Subcutaneous abdominal adipose tissue (tissue), 5 donors: ENCODE results near the gene NRAP.

Experiments used
- H3K27ac ChIP-seq: one replicate; pipeline ENCODE4 v1.7.0; 2013; ENCODE audit warnings: low read depth, mild to moderate bottlenecking, inconsistent platforms, low read length, moderate library complexity
- H3K27me3 ChIP-seq, 5 donors: one replicate each; pipeline ENCODE4 v1.7.0; 2013; ENCODE audit warnings: low read length in 5 of 5, inconsistent platforms in 1 of 5; ENCODE audit not compliant: control insufficient read depth in 5 of 5, insufficient read depth in 4 of 5
- H3K36me3 ChIP-seq, 5 donors: one replicate each; pipeline ENCODE4 v1.7.0; 2013; ENCODE audit warnings: low read length in 5 of 5; ENCODE audit not compliant: control insufficient read depth in 5 of 5, insufficient read depth in 5 of 5
- H3K4me1 ChIP-seq, 5 donors: one replicate each; pipeline ENCODE4 v1.7.0; 2013; ENCODE audit warnings: low read length in 5 of 5, mild to moderate bottlenecking in 3 of 5, moderate library complexity in 1 of 5; ENCODE audit not compliant: control insufficient read depth in 5 of 5, insufficient read depth in 5 of 5
- H3K4me3 ChIP-seq, 5 donors: one replicate each; pipeline ENCODE4 v1.7.0; 2013; ENCODE audit warnings: low read length in 5 of 5, low read depth in 1 of 5
- H3K9ac ChIP-seq, 5 donors: one replicate each; pipeline ENCODE4 v1.7.0; 2013; ENCODE audit warnings: low read length in 5 of 5, mild to moderate bottlenecking in 4 of 5, moderate library complexity in 3 of 5
- H3K9me3 ChIP-seq, 5 donors: one replicate each; pipeline ENCODE4 v1.7.0; 2013; ENCODE audit warnings: low read length in 5 of 5; ENCODE audit not compliant: control insufficient read depth in 5 of 5
- donor health status: healthy.
- donor health status: healthy.
- donor health status: healthy.
- donor health status: healthy.
- donor health status: healthy.

NRAP gene

GRCh38 chr10:113704637-113705343 lies 40.9 kb upstream of the NRAP start:
- Histone ChIP-seq H3K4me3 (no peak overlapping the region), H3K36me3 (peaks cover 5 to 31% (median 16%) of the 10 kb centered on the region in 5 donors), H3K9ac (no peak overlapping the region), H3K4me1 (peaks cover 2 to 28% (median 12%) of the 10 kb centered on the region in 5 donors), H3K27ac (no peak overlapping the region), H3K27me3 (no peaks in the 10 kb centered on the region), H3K9me3 (no peaks in the 10 kb centered on the region)

DNA sequence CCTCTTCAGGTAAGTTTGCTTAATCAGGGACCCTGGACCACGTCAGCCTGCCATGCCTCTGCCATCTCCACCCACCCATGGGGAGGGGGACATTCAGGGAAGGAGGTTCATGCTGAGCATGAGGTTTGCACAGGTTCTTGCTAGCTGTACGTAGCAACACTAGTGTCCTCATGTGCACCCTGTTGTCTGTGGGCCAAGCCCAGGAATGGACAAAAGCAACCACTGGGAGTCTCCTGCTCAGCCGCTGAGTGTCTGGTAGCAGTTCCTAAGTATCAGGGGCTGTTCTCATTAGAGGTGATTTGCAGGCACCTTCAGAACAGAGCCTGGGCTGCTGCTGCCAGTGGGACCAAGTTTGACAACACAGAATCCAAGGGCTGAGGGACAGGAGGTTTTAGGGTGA lies 33.8 kb upstream of the NRAP start:
- peaks cover 5 to 19% (median 11%) of the 10 kb centered on the region in 5 donors for H3K9me3 ChIP-seq
- H3K4me1 ChIP-seq, result no peaks in the 10 kb centered on the region
- no peak overlapping the region for H3K4me3 ChIP-seq
- H3K36me3 ChIP-seq, result peaks cover 19 to 51% (median 42%) of the 10 kb centered on the region in 5 donors
- no peak overlapping the region for H3K27ac ChIP-seq
- no peak overlapping the region for H3K9ac ChIP-seq
- no peaks in the 10 kb centered on the region for H3K27me3 ChIP-seq

- Histone ChIP-seq H3K9ac (no peak overlapping the region), H3K27ac (no peak overlapping the region), H3K36me3 (peaks cover 18 to 56% (median 44%) of the 10 kb centered on the region in 5 donors), H3K9me3 (peaks cover 6 to 27% (median 18%) of the 10 kb centered on the region in 5 donors), H3K4me3 (no peak overlapping the region), H3K27me3 (no peaks in the 10 kb centered on the region), H3K4me1 (no peaks in the 10 kb centered on the region)
Observed at GRCh38 chr10:113695691-113696090, 31.9 kb upstream of the NRAP start.

GRCh38 chr10:113693348-113693747 lies 29.5 kb upstream of the NRAP start:
- Histone ChIP-seq H3K27me3 (no peaks in the 10 kb centered on the region), H3K4me3 (peak overlapping the region in 1 of 5 donors; percentile 12), H3K27ac (no peak overlapping the region), H3K4me1 (no peaks in the 10 kb centered on the region), H3K36me3 (peaks cover 12 to 43% (median 28%) of the 10 kb centered on the region in 5 donors), H3K9ac (no peak overlapping the region), H3K9me3 (peaks cover 9 to 27% (median 18%) of the 10 kb centered on the region in 5 donors)

DNA sequence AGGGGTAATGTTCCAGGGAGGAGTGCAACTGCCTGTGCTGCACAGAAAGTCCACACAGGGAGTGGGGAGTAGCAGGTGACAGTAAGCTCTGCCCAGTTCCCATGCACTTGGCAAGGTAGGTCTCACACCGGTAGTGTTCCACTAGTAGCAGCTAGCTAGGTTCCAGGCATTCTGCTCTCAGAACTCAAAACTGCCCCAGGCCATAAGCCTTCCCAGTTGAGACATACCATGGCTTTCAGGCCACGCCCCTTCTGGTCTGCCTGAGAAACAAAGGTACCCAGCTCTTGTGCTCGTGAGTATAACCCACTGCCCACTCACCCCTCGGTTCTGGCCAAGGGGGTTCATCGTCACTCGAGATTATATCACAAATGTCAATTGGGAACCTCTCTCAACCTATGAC lies 28.4 kb upstream of the NRAP start:
- Histone ChIP-seq H3K27me3 (no peaks in the 10 kb centered on the region), H3K36me3 (peaks cover 11 to 32% (median 18%) of the 10 kb centered on the region in 5 donors), H3K27ac (no peak overlapping the region), H3K9me3 (peaks cover 9 to 30% (median 21%) of the 10 kb centered on the region in 5 donors), H3K4me3 (no peak overlapping the region), H3K9ac (no peak overlapping the region), H3K4me1 (no peaks in the 10 kb centered on the region)

DNA sequence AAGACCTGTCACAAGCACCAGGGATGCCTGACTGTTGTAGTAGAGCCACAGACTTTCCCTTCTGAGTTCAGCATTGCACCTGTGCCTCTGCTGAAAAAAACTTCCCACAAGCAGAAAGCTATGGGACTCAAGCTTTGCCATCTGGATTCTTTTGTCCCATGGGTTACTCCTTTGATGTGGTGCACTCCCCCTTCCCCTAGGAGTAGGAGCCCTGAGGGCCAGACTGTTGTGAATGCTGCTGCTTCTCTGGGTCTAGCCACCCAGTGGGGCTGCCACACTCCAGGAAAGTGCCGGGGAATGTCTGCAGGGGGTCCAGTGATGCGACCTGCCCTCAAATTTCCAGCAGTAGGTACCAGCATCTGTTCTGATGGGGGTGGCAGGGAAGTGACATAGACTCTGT lies 27.5 kb upstream of the NRAP start:
- H3K9me3 ChIP-seq, result peaks cover 14 to 36% (median 27%) of the 10 kb centered on the region in 5 donors

DNA sequence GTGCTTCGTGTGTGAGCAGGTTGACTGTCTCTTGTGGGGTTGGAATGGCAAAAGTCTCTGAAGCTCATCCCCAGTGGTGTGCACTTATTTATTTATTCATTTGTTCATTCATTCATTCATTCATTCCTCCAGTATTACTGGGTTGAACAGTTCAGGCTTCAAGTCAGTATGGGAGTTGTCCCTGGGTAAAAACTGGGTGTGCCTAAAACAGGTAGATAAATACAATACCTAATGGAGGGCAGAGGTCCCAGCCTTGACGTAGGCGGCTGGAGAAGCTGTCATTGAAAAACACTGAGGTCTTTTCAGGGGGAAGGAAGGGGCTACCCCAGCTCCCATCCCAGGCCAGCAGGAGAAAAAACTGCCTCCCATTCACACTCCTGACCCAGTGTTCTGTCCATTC lies 26.9 kb upstream of the NRAP start:
- Histone ChIP-seq H3K4me1 (no peaks in the 10 kb centered on the region), H3K9me3 (peaks cover 15 to 39% (median 30%) of the 10 kb centered on the region in 5 donors), H3K36me3 (peaks cover 11 to 31% (median 17%) of the 10 kb centered on the region in 5 donors), H3K27me3 (no peaks in the 10 kb centered on the region), H3K27ac (no peak overlapping the region), H3K4me3 (no peak overlapping the region), H3K9ac (no peak overlapping the region)

More for the DNA sequence above, 27.5 kb upstream of the NRAP start:
- peaks cover 11 to 31% (median 17%) of the 10 kb centered on the region in 5 donors for H3K36me3 ChIP-seq
- H3K27me3 ChIP-seq, result no peaks in the 10 kb centered on the region
- H3K4me1 ChIP-seq, result no peaks in the 10 kb centered on the region
- no peak overlapping the region for H3K9ac ChIP-seq
- H3K27ac ChIP-seq, result no peak overlapping the region
- no peak overlapping the region for H3K4me3 ChIP-seq

- Histone ChIP-seq H3K27me3 (no peaks in the 10 kb centered on the region), H3K4me1 (no peaks in the 10 kb centered on the region), H3K36me3 (peaks cover 11 to 27% (median 15%) of the 10 kb centered on the region in 5 donors)
Observed at GRCh38 chr10:113689574-113689973, 25.7 kb upstream of the NRAP start.

DNA sequence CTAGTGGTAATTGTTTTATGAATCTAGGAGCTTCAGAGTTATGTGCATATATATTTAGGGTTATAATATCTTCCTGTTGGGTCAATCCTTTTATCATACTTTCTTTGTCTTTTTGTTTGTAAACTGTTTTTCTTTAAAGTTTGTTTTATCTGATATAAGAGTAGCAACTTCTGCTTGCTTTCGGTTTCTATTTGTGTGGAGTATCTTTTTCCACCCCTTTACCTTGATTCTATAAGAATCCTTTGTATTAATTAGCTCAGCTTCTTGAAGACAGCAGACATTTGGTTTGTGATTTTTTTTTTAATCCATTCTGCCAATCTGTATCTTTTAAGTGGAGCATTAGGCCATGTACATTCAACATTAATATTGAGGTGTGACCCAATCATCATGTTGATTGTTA lies 25.2 kb upstream of the NRAP start:
- Histone ChIP-seq H3K4me3 (no peak overlapping the region), H3K36me3 (peaks cover 11 to 23% (median 13%) of the 10 kb centered on the region in 5 donors), H3K9ac (no peak overlapping the region), H3K27me3 (no peaks in the 10 kb centered on the region), H3K4me1 (no peaks in the 10 kb centered on the region), H3K9me3 (peaks cover 15 to 39% (median 26%) of the 10 kb centered on the region in 5 donors), H3K27ac (no peak overlapping the region)

More at GRCh38 chr10:113689574-113689973, 25.7 kb upstream of the NRAP start:
- H3K9me3 ChIP-seq, result peaks cover 15 to 43% (median 30%) of the 10 kb centered on the region in 5 donors
- H3K9ac ChIP-seq, result no peak overlapping the region
- H3K4me3 ChIP-seq, result no peak overlapping the region
- H3K27ac ChIP-seq, result no peak overlapping the region

DNA sequence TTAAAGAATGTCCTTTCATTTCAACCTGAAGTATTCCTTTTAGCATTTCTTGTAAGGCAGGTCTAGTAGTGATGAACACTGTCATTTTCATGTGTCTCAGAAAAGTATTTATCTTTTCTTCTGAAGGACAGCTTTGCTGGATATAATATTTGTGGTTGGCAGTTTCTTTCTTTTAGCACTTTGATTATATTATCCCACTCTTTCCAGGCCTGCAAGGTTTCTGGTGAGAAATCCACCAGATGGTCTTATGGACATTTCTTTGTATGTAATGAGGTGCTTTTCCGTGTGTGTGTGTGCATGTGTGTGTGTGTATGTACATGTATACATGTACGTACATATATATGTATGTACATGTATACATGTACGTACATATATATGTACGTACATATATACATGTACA lies 23.2 kb upstream of the NRAP start:
- Histone ChIP-seq H3K4me1 (peaks cover 0 to 8% (median 4%) of the 10 kb centered on the region in 5 donors), H3K27ac (no peak overlapping the region), H3K27me3 (no peaks in the 10 kb centered on the region), H3K36me3 (peaks cover 3 to 12% (median 6%) of the 10 kb centered on the region in 5 donors), H3K9me3 (peaks cover 9 to 19% (median 13%) of the 10 kb centered on the region in 5 donors), H3K9ac (no peak overlapping the region), H3K4me3 (no peak overlapping the region)
